K562 (cell line): Measurements from ENCODE around the gene SLC20A1. TPM values are rescaled to one million over a fixed set of nuclear protein-coding genes. Genes with fewer than 3 reads are reported as not detected.

Source experiments
- BRF1 ChIP-seq: IDR thresholded peaks from 3 replicates; pipeline ENCODE4 v1.6.1; 2011; ENCODE audit warnings: borderline replicate concordance, mild to moderate bottlenecking; ENCODE audit not compliant: insufficient read length; ENCODE audit errors: extremely low read depth
- C11orf30 ChIP-seq: fragments of 450-650 bp; IDR thresholded peaks from 2 replicates; pipeline ENCODE4 v1.6.1; 2016; ENCODE audit warnings: low read depth, mild to moderate bottlenecking
- CSDE1 ChIP-seq, 2 experiments: fragments of 450-650 bp; IDR thresholded peaks; 2 replicates each; pipeline ENCODE4 v1.6.1; 2016; ENCODE audit warnings: mild to moderate bottlenecking in 1 of 2
- E2F3 ChIP-seq: fragments of 250-450 bp; sonication (Bioruptor Pico); IDR thresholded peaks from 2 replicates; pipeline ENCODE4 v1.4.0; 2020; ENCODE audit warnings: mild to moderate bottlenecking
- FOXA3 ChIP-seq, 2 experiments: fragments of 450-650 bp in 1 of 2; sonication (generic) in 1 of 2; formaldehyde crosslinking; IDR thresholded peaks in 1 of 2; conservative IDR thresholded peaks in 1 of 2; 2 replicates each; pipeline versions ENCODE4 v1.4.0 to v1.8.0; 2020 to 2022; ENCODE audit warnings: mild to moderate bottlenecking in 2 of 2, missing genetic modification reagents in 1 of 2
- HMG20B ChIP-seq: fragments of 250-450 bp; sonication (Bioruptor Pico); IDR thresholded peaks from 2 replicates; pipeline ENCODE4 v1.5.0; 2021; ENCODE audit warnings: mild to moderate bottlenecking
- HNRNPLL ChIP-seq: fragments of 200-400 bp; formaldehyde crosslinking; IDR thresholded peaks from 2 replicates; pipeline ENCODE4 v1.6.1; 2017; ENCODE audit warnings: low read length, low read depth, mild to moderate bottlenecking; ENCODE audit not compliant: poor library complexity, severe bottlenecking
- HOMEZ ChIP-seq: fragments of 250-450 bp; sonication (Bioruptor Pico); IDR thresholded peaks from 2 replicates; pipeline ENCODE4 v1.4.0; 2020; ENCODE audit warnings: mild to moderate bottlenecking, moderate library complexity
- MTA1 ChIP-seq: fragments of 450-650 bp; IDR thresholded peaks from 2 replicates; pipeline ENCODE4 v1.6.1; 2017; ENCODE audit warnings: borderline replicate concordance
- POLR2G ChIP-seq: fragments of 200-400 bp; formaldehyde crosslinking; IDR thresholded peaks from 2 replicates; pipeline ENCODE4 v1.6.1; 2017; ENCODE audit warnings: low read depth, mild to moderate bottlenecking, antibody characterized with exemption, low read length, moderate library complexity
- PRDM10 ChIP-seq: fragments of 450-650 bp; IDR thresholded peaks from 2 replicates; pipeline ENCODE4 v1.6.1; 2018; ENCODE audit not compliant: partially characterized antibody
- RFX7 ChIP-seq: fragments of 250-450 bp; sonication (Bioruptor Pico); IDR thresholded peaks from 2 replicates; pipeline ENCODE4 v1.5.1; 2021; ENCODE audit warnings: mild to moderate bottlenecking
- SNAPC5 ChIP-seq: fragments of 250-450 bp; sonication (Bioruptor Pico); IDR thresholded peaks from 2 replicates; pipeline ENCODE4 v1.8.0; 2021; ENCODE audit warnings: moderate library complexity, mild to moderate bottlenecking, inconsistent platforms
- SRSF9 ChIP-seq: fragments of 200-400 bp; formaldehyde crosslinking; IDR thresholded peaks from 2 replicates; pipeline ENCODE4 v1.6.1; 2017; ENCODE audit warnings: low read depth, low read length, borderline replicate concordance
- TAF1 ChIP-seq: IDR thresholded peaks from 2 replicates; pipeline ENCODE4 v1.6.1; 2011; ENCODE audit warnings: mild to moderate bottlenecking, low read length, moderate library complexity; ENCODE audit not compliant: insufficient read depth, control insufficient read depth, severe bottlenecking; ENCODE audit errors: extremely low read depth
- TFAM ChIP-seq: fragments of 250-450 bp; sonication (Bioruptor Pico); conservative IDR thresholded peaks from 2 replicates; pipeline ENCODE4 v1.5.0; 2021; ENCODE audit warnings: mild to moderate bottlenecking, moderate library complexity
- TRIM25 ChIP-seq: fragments of 450-650 bp; IDR thresholded peaks from 2 replicates; pipeline ENCODE4 v1.7.0; 2016; ENCODE audit warnings: borderline replicate concordance
- ZNF165 ChIP-seq: fragments of 250-450 bp; sonication (Bioruptor Pico); IDR thresholded peaks from 2 replicates; pipeline ENCODE4 v1.4.0; 2020; ENCODE audit warnings: borderline replicate concordance
- ZNF224 ChIP-seq: sonication (generic); formaldehyde crosslinking; IDR thresholded peaks from 2 replicates; pipeline ENCODE4 v1.8.0; 2022; ENCODE audit warnings: mild to moderate bottlenecking, missing genetic modification reagents
- ZNF347 ChIP-seq: fragments of 450-650 bp; formaldehyde crosslinking; IDR thresholded peaks from 2 replicates; pipeline ENCODE4 v1.4.0; 2020; ENCODE audit warnings: low read depth, mild to moderate bottlenecking, moderate library complexity
- polyA plus RNA-seq, 8 experiments: library from polyadenylated mRNA; depleted of rRNA in 4 of 8; stranded (reverse) in 5 of 8; unstranded in 3 of 8; fragments of >200 nt; fragmentation: Nextera tagmentation in 2 of 8; fragmentation: Illumina TruSeq in 1 of 8; extraction: Ambion mirVana in 2 of 8; extraction: Trizol in 1 of 8; gene quantifications; 2 replicates each; pipeline versions ENCODE4 v1.2.1 to v1.2.3, GENCODE V29; 2011 to 2014; ENCODE audit warnings: inconsistent platforms in 1 of 8, missing spikeins in 1 of 8
- total RNA-seq, 7 experiments: library from RNA; depleted of rRNA in 6 of 7; stranded (reverse); fragments of >200 nt in 6 of 7; fragmentation: Illumina TruSeq in 2 of 7; extraction: Trizol in 2 of 7; gene quantifications; 2 replicates each; pipeline versions ENCODE4 v1.2.1 to v1.2.3, GENCODE V29; 2011 to 2021; ENCODE audit warnings: low replicate concordance in 1 of 7

SLC20A1 gene
- total and polyA plus RNA-seq, 9 of the 15 experiments (the other 6 are each of a cell fraction or from before 2014, with no cell fraction given), result 53.8 to 150 (median 74.7) TPM

GRCh38 chr2:112706170-112706664 lies 60.5 kb downstream of the SLC20A1 start (continued):
- TF ChIP-seq E2F3 (CRISPR knock-in tag) (0 out of 2 replicates have a peak, but pooled peaks have one; percentile 46), ZNF347 (no peak), TFAM (CRISPR knock-in tag) (no peak), C11orf30 (peak; percentile 89), POLR2G (no peak), CSDE1 (IDR thresholded peaks at IDR 0.05) (no peak), FOXA3 (CRISPR knock-in tag; conservative IDR thresholded peaks at IDR 0.05 in 1 of 2, IDR thresholded peaks at IDR 0.05 in 1 of 2) (peak in 1 of 2 experiments; percentile 21; a peak in 1 of 4 replicates), MTA1 (peak; percentile 95), PRDM10 (no peak), TRIM25 (no peak), RFX7 (CRISPR knock-in tag) (no peak), HOMEZ (CRISPR knock-in tag) (peak; percentile 63; the same call in 1 of the 2 replicates), SNAPC5 (CRISPR knock-in tag) (no peak), BRF1 (no peak), HNRNPLL (no peak), ZNF224 (CRISPR knock-in tag) (no peak), ZNF165 (CRISPR knock-in tag) (peak; percentile 77; the same call in 1 of the 2 replicates), TAF1 (peak; percentile 57), HMG20B (no peak), SRSF9 (no peak)
